Metanephros (tissue), 2 donors: Measurements from ENCODE around the gene MTFR1L. TPM values are rescaled to one million over a fixed set of nuclear protein-coding genes. Genes with fewer than 3 reads are reported as not detected.

Experiments
- small RNA-seq: library from RNA; depleted of rRNA; stranded (forward); fragments of <200 nt; gene quantifications from one replicate; pipeline ENCODE3, GENCODE V24; 2014; ENCODE audit warnings: low replicate concordance
- total RNA-seq: library from RNA; depleted of rRNA; stranded (reverse); fragments of >200 nt; gene quantifications from one replicate; pipeline ENCODE4 v1.2.3, GENCODE V29; 2014

The MTFR1L gene
- total RNA-seq: 54.4 TPM

DNA sequence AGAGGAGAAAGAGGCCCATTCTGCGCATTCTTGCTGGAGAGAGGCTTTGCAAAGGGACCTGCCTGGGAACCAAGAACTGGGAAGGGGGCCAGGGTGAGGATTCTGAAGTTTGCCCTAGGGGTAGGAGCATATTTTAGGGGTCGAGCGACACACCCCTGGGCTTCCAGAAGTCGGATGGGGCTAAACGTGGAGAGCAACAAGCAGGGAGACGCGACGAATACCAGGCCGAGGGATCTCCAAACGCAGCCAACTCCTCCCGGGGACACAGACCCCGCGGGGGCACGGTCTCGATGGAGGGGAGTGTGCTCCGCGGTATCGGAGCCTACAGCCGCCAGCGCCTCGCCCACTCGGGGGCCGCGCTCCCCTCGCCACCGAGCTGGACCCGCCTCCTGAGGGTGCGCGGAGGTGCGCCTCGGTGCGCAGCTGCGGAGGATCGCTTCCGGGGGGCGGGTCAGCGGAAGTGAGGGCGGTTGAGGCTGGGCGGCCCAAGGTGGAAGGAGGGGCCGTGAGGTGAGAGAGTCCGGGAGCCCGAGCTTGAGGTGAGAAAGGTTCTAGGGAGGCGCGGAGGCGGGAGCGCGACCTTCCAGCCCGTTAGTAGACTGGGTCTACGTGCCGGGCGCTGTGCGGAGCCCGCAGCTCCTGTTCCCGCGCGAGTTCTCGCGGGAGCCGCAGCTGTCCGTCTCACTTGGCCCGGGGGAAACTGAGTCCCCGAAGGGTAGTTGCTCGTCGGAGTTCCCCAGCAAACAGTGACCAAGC lies at the start of gene MTFR1L:
TSS of gene MTFR1L (plus strand) at position 464 of the 756 bp plus-strand sequence. CDS start 3,151 bp downstream, outside the sequence.

GRCh38 chr1:25799935-25800702 lies 19.6 kb upstream of the MTFR1L start, which contains the start of gene SELENON:
Gene SELENON, plus strand, starts transcription at chr1:25800193. Its CDS starts 38 bp downstream, at chr1:25800231.

DNA sequence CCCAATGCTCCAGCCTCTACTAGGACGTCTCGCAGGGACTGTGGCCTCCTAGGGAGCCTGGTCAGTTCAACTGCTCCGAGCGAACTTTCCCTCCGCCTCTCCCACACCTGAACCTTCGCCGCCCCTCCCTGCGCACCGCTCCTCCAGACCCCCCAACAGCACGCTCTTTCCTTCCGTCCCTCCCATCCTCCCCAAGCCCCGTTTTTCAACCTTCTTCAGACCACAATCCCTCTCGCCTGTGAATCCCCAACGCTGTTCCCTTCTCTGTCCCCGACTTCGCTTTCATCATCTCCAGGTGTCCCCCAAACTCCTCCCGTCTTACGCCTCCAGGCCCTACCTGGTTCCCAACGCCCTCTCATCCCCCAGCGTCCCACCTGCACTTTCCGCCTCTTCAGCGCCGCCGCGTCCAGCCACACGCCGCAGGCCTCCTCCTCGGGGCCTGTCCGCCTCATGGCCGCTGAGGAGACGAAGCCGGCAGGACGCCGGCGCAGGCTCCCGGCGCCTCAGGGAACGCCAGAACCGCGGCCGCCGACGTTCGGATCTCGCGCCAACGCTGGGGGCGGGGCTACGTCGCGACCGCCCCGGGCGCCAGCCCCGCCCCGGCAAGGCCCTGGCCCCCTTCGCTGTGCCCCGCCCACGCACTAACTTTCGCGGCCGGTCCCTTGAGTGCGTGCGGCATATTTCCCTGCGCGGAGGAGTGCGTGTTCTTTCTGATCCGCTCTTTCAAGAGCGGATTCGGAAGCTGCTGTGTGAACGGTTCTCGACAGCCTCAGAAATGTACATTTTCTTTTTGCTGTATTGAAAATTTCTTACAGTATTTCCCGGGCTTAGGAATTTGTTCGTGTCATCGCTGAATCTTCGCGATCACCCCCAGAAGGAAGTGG lies 39.4 kb downstream of the MTFR1L start, which contains the start of gene AUNIP:
TSS of gene AUNIP (minus strand) at position 552 of the 884 bp plus-strand sequence. CDS start at position 452, 100 bp downstream.

DNA sequence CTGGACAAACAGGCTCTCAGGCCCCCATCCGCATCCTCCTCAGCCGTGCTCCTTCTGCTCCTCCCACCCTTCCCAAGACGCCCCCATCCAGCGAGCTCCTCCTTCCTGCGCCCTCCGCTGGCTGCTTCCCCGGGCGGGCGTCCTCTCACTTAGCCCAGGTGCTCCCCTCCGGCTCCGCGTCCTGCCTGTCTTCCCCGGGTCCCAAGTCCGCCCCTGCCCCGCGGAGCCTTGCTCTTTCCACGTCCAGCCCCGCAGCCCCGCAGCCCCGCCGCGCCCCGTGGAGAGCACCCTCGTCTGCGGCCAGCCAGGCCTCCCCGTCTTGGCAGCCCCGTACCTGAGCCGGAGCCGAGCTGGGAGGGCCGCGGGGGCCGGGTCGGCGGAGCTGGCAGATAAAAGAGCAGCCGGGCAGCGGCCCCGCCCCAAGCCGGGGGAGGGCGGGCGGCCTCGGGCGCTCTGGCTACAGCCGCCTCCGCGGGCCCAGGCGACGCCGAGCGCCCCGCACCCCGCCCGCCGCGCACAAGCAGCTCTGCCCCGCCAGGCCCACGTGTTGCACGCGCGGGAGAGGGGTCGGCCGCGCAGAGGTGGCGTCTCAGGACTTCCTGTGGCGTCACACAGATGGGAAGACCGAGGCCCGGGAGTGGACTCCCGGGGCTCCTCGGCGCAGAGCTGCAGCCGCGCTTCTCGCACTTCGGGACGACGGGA lies 55.6 kb downstream of the MTFR1L start, which contains the start of gene PAQR7:
TSS of gene PAQR7 (minus strand) at position 555 of the 702 bp plus-strand sequence. CDS start 11,869 bp downstream, outside the sequence.

Small RNA genes within 50 kb of the gene (small RNA-seq; reads per million reads assigned to genes)
- gene RF00019: not detected

Other genes starting within 250 kb of the MTFR1L start
- 17.2 TPM for gene MAN1C1, start 203.2 kb upstream of the MTFR1L start, total RNA-seq
- gene SELENON, start 19.8 kb upstream of the MTFR1L start, total RNA-seq: 55.4 TPM
- gene AUNIP, start 39.5 kb downstream of the MTFR1L start, total RNA-seq: 1.2 TPM
- 28.3 TPM for gene PAQR7, start 55.8 kb downstream of the MTFR1L start, total RNA-seq
- gene STMN1, start 86.5 kb downstream of the MTFR1L start, total RNA-seq: 125 TPM
- gene PAFAH2, start 178.1 kb downstream of the MTFR1L start, total RNA-seq: 22.0 TPM
- gene EXTL1, start 201.8 kb downstream of the MTFR1L start, total RNA-seq: 2.1 TPM
- gene SLC30A2, start 226.2 kb downstream of the MTFR1L start, total RNA-seq: 4.7 TPM
- gene TRIM63, start 247.7 kb downstream of the MTFR1L start, total RNA-seq: 9.4 TPM